NAMALWA (cell line): ENCODE measurements around the gene RDH8.

ENCODE experiments used
- DNase-seq: peaks from one replicate; pipeline ENCODE4 v3.0.0-alpha.2; 2015; ENCODE audit warnings: low spot score

Gene RDH8

GRCh38 chr19:10013316-10013715 is at the start of gene RDH8:
Gene RDH8 (plus strand): TSS chr19:10013483. CDS start chr19:10013498, 15 bp downstream.
- no peak for DNase-seq

- DNase-seq: no peak
Measured at GRCh38 chr19:9966024-9966423, 47.3 kb upstream of the RDH8 start.

GRCh38 chr19:9966448-9966847 is 46.8 kb upstream of the RDH8 start:
- no peak for DNase-seq

DNA sequence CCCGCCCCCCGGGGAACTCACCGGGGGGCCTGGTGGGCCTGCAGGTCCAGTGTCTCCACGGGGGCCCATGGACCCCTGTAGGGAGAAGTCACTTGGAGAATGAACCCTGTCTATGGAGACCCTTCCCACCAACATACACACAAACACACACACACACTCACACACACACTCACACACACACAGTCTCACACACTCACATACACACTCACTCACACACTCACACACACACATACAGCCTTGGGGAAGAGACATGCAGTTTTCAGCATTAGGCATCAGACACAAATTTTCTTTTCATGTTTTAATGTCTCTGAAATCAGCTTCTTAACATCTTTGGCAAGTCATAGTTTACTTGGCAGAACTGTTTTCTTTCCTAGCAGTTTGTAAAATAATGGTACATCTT is 46.0 kb upstream of the RDH8 start:
- DNase-seq: no peak

- DNase-seq: no peak
Measured at GRCh38 chr19:9968820-9969687, 44.2 kb upstream of the RDH8 start.

- DNase-seq: no peak
Measured at GRCh38 chr19:9969688-9969975, 43.7 kb upstream of the RDH8 start.

DNA sequence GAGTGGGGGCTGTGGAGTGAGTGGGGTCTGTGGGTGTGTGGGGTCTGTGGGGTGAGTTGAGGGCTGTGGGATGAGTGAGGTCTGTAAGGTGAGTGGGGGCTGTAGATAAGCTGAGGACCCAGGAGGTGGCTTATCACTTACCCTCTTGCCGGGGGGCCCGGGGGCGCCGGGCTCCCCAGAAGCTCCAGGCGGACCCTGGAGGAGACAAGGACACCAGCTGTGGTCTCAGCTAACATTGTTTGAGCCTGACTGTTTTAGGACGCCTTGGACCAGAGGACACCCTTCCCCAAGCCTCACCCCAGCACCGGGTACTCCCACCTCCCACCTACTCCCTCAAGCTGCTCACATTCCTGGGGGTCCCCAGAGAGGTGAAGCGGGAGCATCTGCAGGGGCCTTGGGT is 42.8 kb upstream of the RDH8 start:
- no peak for DNase-seq

GRCh38 chr19:9971166-9971897 is 42.0 kb upstream of the RDH8 start:
- no peak for DNase-seq

- no peak for DNase-seq
Measured at GRCh38 chr19:9972103-9972502, 41.2 kb upstream of the RDH8 start.

DNA sequence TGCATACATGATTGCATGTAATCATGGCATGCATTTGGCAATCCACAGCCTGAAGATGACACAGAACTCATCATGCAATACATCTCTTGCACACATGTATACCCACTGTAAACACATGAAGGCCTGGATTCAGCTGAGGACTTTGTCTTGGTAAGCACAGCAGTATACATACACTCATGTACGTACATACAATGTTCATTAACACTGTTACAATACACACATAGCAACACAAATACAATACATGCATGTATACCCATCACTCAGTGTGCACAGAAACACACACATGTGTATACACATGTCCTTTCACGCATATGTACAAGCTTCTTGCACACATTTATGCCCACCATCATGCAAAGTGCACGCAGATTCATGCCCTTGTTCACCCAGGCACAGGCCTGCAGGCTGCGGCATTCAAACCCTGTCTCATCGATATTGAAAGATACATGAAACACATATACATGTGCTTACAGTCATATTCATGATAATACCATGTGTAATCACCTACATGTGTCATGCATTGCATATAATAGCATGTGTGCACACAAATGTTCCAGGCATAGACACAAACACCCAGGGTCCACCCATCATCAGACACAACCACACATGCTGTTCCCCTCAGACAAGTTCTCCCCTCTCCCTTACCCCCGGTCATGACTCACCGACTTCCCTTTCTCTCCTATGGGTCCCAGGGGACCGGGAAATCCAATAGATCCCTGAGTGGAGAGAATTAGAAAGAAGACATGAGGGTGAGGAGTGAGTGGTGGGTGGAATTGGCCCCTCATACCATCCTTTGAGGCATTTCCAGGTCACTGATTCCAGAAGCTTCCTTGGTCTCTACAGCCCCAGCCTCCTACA is 31.6 kb upstream of the RDH8 start:
- no peak for DNase-seq

DNA sequence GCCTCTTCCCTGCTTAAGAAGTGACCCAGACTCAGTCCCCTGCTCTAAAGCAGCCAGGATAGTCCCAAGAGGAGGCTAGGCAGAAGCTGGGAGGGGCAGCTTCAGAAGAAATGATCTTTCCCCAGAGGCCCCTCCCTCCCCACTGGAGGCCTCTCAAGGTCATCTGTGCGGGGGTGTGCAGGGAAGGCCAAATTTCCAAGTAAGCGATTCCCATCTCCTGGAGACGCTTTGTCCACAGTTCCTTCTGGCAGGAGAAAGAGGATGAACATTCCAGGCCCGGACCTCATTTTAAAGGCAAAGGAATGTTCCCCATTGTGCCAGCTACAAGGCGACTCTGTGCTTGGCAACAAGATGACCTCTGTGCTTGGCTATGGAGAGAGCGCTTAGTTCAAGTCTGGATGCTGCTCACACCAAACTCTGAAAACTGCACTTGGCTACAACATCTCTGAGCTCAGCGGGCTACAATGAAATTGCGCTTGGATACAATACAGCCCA is 26.4 kb upstream of the RDH8 start:
- no peak for DNase-seq

- DNase-seq: no peak
Measured at GRCh38 chr19:9989504-9989903, 23.8 kb upstream of the RDH8 start.

- no peak for DNase-seq
Measured at GRCh38 chr19:9991425-9992191, 21.7 kb upstream of the RDH8 start.

GRCh38 chr19:9995084-9995483 is 18.2 kb upstream of the RDH8 start:
- no peak for DNase-seq

- DNase-seq: no peak
Measured at GRCh38 chr19:9995999-9996398, 17.3 kb upstream of the RDH8 start.

DNA sequence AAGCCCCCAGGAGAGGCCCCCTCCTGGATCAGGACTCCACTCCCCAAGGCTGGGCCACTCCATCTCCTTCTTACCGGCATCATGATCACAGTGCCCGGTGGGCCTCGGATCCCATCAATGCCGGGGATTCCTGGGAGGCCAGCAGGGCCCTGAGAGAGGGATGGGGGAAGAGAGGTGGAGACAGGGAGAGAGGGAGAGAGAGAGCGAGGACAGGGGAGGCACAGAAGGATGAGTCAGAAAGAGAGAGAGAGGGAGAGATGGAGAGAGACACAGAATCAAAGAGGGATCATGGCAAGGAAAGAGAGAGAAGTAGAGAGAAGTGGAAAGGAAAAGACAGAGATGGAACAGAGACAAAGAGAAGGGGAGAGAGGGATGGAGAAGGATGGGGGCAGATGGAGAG is 16.7 kb upstream of the RDH8 start:
- DNase-seq: no peak

- peak; percentile 75 for DNase-seq
Measured at GRCh38 chr19:10000171-10000826, 13.0 kb upstream of the RDH8 start.

DNA sequence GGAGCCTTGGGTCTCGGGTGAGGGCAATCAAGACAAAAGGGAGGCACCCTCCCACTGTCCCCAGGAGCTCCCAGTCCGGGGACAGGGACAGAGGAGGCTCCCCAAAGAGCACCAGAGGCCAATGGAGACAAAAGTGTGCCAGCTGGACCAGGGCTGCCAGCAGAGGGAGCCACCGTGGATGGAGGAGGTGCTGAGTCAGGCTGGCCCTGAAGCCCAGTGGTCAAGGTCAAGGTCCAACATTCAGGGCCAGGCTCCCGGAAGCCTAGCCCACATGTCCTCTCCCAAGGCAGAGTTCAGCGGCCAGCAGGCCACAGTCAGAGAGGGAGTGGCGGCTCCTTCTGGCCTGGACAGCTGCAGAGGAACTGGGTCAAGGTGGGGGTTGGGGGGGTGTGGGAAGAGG is 11.4 kb upstream of the RDH8 start:
- DNase-seq: no peak

DNA sequence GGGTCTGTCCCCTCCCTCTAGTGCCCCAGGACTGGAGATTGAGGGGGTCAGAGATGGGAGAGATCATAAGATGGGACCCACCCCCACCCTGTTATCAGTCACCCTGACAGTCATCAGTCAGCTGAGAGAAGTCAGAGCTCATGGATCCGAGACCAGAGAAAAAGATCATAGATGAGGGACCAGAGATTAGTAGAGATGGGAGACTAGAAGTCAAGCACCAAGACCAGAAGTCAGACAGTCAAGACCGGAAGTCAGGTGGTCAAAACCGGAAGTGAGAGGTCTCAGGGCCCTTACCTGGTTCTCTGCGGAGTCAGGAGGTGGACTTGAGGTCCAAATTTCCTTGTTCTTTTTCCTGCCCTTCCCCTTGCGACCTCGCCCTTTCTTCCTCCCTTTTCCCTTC is 10.0 kb upstream of the RDH8 start:
- peak; percentile 31 for DNase-seq

- no peak for DNase-seq
Measured at GRCh38 chr19:10004617-10005016, 8.7 kb upstream of the RDH8 start.

DNA sequence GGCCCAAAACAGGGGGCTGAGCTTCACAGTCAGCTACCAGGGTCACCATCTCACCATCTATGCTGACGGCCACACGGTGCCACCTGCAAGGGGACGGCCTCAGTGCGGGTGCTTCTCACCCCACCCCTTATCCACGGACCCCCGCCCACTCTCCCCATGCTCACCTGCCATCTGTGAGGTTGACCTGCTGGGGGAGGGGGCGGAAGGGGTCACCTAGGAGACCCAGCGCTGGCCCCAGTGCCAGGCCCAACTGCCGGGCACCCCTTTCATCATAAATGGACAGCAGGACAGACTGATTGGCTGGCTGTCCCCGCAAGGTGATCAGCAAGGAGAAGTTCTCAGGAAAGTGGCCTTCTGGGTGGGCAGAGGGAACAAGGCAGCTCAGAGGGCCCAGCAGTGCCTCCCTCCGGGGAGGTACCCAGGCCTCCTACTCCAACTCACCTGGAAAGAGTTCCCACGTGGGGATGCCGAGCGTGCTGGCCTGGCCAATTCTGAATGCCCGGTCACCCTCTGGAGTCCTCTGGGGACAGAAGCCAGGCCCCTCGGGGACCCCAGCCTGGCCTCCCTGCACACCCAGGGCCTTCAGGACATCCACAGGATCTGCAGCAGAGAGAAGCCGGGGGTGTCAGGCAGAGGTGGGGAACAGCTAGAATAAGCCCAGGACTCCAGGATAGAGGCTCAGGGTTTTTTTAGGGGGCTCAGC is 7.5 kb upstream of the RDH8 start:
- DNase-seq: no peak
